CD4-positive, alpha-beta T cell (primary cell): ENCODE results near the gene MCCC2. TPM values are rescaled to one million over a fixed set of nuclear protein-coding genes. Genes with fewer than 3 reads are reported as not detected.

Experiments
- ATAC-seq: fragments of 200-7000 bp; cut with Tn5 transposase; one replicate; pipeline ENCODE4 v1.10.0; 2022; ENCODE audit warnings: mild to moderate bottlenecking; ENCODE audit not compliant: poor library complexity
- CTCF ChIA-PET: fragments of 350-600 bp; sonication (Branson Sonifier 250); formaldehyde crosslinking; loops from one replicate; lab custom pipeline; 2021; ENCODE audit warnings: antibody characterized with exemption, inconsistent platforms; lab: Charles Lee
- POLR2A ChIA-PET: fragments of 350-600 bp; sonication (Branson Sonifier 250); formaldehyde crosslinking; loops from one replicate; lab custom pipeline; 2021; ENCODE audit warnings: antibody characterized with exemption, inconsistent platforms; lab: Charles Lee
- DNase-seq, 14 experiments: peaks; one replicate each; pipeline ENCODE4 v3.0.0-alpha.2; 2013 to 2020; ENCODE audit warnings: mixed read lengths in 2 of 14
- H3K27ac ChIP-seq, 2 donors: one replicate each; pipeline versions ENCODE4 v1.5.1 to v1.7.0; 2013; ENCODE audit warnings: low read length in 2 of 2, low read depth in 1 of 2, mild to moderate bottlenecking in 1 of 2
- H3K27me3 ChIP-seq, 2 experiments: 1 replicate in 1 of 2; 2 replicates in 1 of 2; pipeline versions ENCODE4 v1.6.1 to v1.7.0; 2013; ENCODE audit warnings: low read length in 2 of 2, control low read depth in 1 of 2, mild to moderate bottlenecking in 1 of 2, moderate library complexity in 1 of 2; ENCODE audit not compliant: insufficient read depth in 2 of 2, control insufficient read depth in 1 of 2
- H3K36me3 ChIP-seq: one replicate; pipeline ENCODE4 v1.6.1; 2013; ENCODE audit warnings: low read length, control low read depth; ENCODE audit not compliant: insufficient read depth
- H3K4me1 ChIP-seq: one replicate; pipeline ENCODE4 v1.6.1; 2013; ENCODE audit warnings: low read length, control low read depth; ENCODE audit not compliant: insufficient read depth
- H3K4me3 ChIP-seq: one replicate; pipeline ENCODE4 v1.5.1; 2013; ENCODE audit warnings: mild to moderate bottlenecking, low read length, moderate library complexity
- H3K9me3 ChIP-seq, 2 experiments: 1 replicate in 1 of 2; 2 replicates in 1 of 2; pipeline versions ENCODE4 v1.6.1 to v1.7.0; 2013; ENCODE audit warnings: low read length in 2 of 2, mild to moderate bottlenecking in 2 of 2, control low read depth in 1 of 2, moderate library complexity in 1 of 2; ENCODE audit not compliant: control insufficient read depth in 1 of 2, insufficient read depth in 1 of 2
- H3K27ac Mint-ChIP-seq: one replicate; pipeline ENCODE4 v1.8.0; 2020; ENCODE audit warnings: mixed read lengths
- H3K27me3 Mint-ChIP-seq: one replicate; pipeline ENCODE4 v1.8.0; 2021; ENCODE audit warnings: mixed read lengths
- H3K36me3 Mint-ChIP-seq: one replicate; pipeline ENCODE4 v1.8.0; 2021; ENCODE audit warnings: low read depth, mixed read lengths
- H3K4me1 Mint-ChIP-seq: one replicate; pipeline ENCODE4 v1.8.0; 2021; ENCODE audit warnings: low read depth, mixed read lengths
- H3K4me3 Mint-ChIP-seq: one replicate; pipeline ENCODE4 v1.8.0; 2020; ENCODE audit warnings: mild to moderate bottlenecking, mixed read lengths
- H3K9me3 Mint-ChIP-seq: one replicate; pipeline ENCODE4 v1.8.0; 2020; ENCODE audit warnings: mixed read lengths
- intact Hi-C, 2 experiments: fragments of 100-400 bp; cut with DNase I in 1 of 2; cut with micrococcal nuclease in 1 of 2; formaldehyde crosslinking; loops; one replicate each; pipeline versions ENCODE4 v1.15.1 to v1.9.0; 2023 to 2025; cut with DNase I, micrococcal nuclease
- total RNA-seq, 174 experiments: library from RNA in 2 of 174; stranded (reverse) in 2 of 174; gene quantifications; one replicate each; pipeline ENCODE4 v1.2.3 and lab custom pipeline; 2021 to 2026
- TF ChIP-seq, protein P1 (sequence below): fragments of 200-600 bp; IDR thresholded peaks from one replicate; pipeline ENCODE4 v1.8.0; 2022; ENCODE audit warnings: antibody characterized with exemption, mild to moderate bottlenecking

The MCCC2 gene
- total RNA-seq, 2 experiments from 2014 or later = 16.3 to 18.7 TPM

DNA sequence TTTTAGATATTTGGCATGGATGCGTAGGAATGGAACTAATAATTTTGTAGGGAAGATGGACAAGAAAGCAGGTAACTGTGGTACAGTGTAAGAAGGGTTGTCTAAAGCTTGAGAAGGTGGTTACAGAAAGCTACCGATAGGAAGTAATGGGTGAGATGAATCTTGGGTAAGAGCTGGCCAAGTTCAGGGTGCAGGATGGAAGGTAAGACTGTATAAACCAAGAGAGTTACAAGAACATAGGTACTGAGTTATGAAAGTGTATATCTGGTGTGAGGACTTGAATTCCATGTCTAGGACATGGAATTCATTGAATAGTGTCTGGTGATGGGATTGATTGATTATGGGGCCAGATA lies 1.4 kb downstream of the MCCC2 start:
- ChIA-PET CTCF (interaction anchor here (7.8 kb wide), 1 partner anchor 12 kb away, joined by 55 read pairs; no protein-coding TSS in a partner anchor), POLR2A (interaction anchor here (2.7 kb wide), 1 partner anchor 13 kb away, joined by 28 read pairs; no protein-coding TSS in a partner anchor)
- Histone ChIP-seq H3K9me3 (no peaks in the 10 kb centered on the region), H3K27me3 (no peaks in the 10 kb centered on the region), H3K36me3 (peaks cover 2% of the 10 kb centered on the region), H3K4me3 (peak overlapping the region; percentile 89), H3K4me1 (peaks cover 33% of the 10 kb centered on the region), H3K27ac (no peak overlapping the region)
- Mint-ChIP-seq H3K4me3 (peak overlapping the region; percentile 98), H3K4me1 (peaks cover 51% of the 10 kb centered on the region), H3K9me3 (no peaks in the 10 kb centered on the region), H3K27me3 (no peaks in the 10 kb centered on the region), H3K27ac (peak overlapping the region; percentile 21), H3K36me3 (peaks cover 5% of the 10 kb centered on the region)
- TF ChIP-seq, protein P1, sequence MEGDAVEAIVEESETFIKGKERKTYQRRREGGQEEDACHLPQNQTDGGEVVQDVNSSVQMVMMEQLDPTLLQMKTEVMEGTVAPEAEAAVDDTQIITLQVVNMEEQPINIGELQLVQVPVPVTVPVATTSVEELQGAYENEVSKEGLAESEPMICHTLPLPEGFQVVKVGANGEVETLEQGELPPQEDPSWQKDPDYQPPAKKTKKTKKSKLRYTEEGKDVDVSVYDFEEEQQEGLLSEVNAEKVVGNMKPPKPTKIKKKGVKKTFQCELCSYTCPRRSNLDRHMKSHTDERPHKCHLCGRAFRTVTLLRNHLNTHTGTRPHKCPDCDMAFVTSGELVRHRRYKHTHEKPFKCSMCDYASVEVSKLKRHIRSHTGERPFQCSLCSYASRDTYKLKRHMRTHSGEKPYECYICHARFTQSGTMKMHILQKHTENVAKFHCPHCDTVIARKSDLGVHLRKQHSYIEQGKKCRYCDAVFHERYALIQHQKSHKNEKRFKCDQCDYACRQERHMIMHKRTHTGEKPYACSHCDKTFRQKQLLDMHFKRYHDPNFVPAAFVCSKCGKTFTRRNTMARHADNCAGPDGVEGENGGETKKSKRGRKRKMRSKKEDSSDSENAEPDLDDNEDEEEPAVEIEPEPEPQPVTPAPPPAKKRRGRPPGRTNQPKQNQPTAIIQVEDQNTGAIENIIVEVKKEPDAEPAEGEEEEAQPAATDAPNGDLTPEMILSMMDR = no peak
- ATAC-seq = no peak
- DNase-seq = no peak
- intact Hi-C loops = loop anchor here in 1 of 2 experiments (5.0 to 10.0 kb wide), 2 partner anchors 131 to 716 kb away; partner anchors contain the start of gene BDP1

DNA sequence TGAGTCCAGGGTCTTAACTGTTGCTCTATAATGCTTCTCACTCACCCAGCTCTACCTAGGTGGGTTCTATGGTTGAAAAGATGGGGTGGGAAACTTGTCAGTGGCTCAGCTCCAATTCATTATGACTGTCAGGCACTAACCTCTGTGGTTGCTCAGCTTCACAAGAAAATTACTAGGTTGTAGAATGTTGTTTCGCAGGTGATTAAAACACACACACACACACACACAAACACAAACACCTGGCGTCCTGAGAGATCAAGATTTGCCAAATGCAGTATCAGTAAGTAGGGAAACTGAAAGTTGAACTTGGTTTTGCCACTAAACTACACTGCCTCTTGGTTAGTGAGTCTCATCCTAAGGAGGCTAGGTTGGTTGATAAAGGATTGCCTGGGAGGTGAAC lies 2.8 kb downstream of the MCCC2 start:
- ATAC-seq = no peak
- Mint-ChIP-seq H3K36me3 (peaks cover 5% of the 10 kb centered on the region), H3K9me3 (no peaks in the 10 kb centered on the region), H3K4me3 (peak overlapping the region; percentile 45), H3K27ac (no peak overlapping the region), H3K4me1 (peaks cover 51% of the 10 kb centered on the region), H3K27me3 (no peaks in the 10 kb centered on the region)
- H3K27me3 ChIP-seq = no peaks in the 10 kb centered on the region
- DNase-seq = no peak
- intact Hi-C loops = loop anchor here (5.0 to 10.0 kb wide), 3 partner anchors 45 to 715 kb away; partner anchors contain the start of gene BDP1 (in 1 of the 2)
- H3K27ac ChIP-seq = no peak overlapping the region
- H3K4me1 ChIP-seq = peaks cover 33% of the 10 kb centered on the region
- TF ChIP-seq, protein P1 = no peak
- no peak overlapping the region for H3K4me3 ChIP-seq
- H3K36me3 ChIP-seq = peaks cover 11% of the 10 kb centered on the region
- ChIA-PET POLR2A (interaction anchor here (0.7 kb wide), 1 partner anchor 57 kb away, joined by 3 read pairs; no protein-coding TSS in a partner anchor), CTCF (interaction anchor here (7.8 kb wide), 1 partner anchor 11 kb away, joined by 55 read pairs; no protein-coding TSS in a partner anchor)
- no peaks in the 10 kb centered on the region for H3K9me3 ChIP-seq

DNA sequence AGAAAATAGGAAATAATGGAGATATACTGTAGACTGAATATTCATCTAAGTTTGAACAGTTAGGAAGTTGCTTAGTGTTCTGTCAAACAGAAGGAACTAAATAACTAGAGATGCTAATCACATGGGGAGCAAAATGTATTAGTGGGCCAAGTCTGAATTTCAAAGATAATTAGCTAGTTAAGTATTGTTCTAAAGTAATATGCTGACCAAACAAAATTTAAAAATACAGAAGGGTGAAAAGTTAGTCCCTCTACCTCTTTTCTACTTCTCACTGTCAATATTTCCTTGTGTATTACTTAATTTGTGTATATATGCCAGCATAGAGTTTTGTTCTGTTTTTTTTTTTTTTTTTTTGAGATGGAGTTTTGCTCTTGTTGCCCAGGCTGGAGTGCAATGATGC lies 4.0 kb downstream of the MCCC2 start:
- H3K27ac ChIP-seq = no peak overlapping the region
- ATAC-seq (no peak), DNase-seq (no peak)
- no peak overlapping the region for H3K4me3 ChIP-seq
- H3K27me3 Mint-ChIP-seq = no peaks in the 10 kb centered on the region
- peaks cover 12% of the 10 kb centered on the region for H3K36me3 ChIP-seq
- TF ChIP-seq, protein P1 = no peak
- no peak overlapping the region for H3K27ac Mint-ChIP-seq
- H3K27me3 ChIP-seq = no peaks in the 10 kb centered on the region
- peaks cover 51% of the 10 kb centered on the region for H3K4me1 Mint-ChIP-seq
- peaks cover 33% of the 10 kb centered on the region for H3K4me1 ChIP-seq
- H3K36me3 Mint-ChIP-seq = peaks cover 14% of the 10 kb centered on the region
- POLR2A ChIA-PET = no interaction called here
- CTCF ChIA-PET = interaction anchor here (7.8 kb wide), 1 partner anchor 10 kb away, joined by 55 read pairs; no protein-coding TSS in a partner anchor
- H3K4me3 Mint-ChIP-seq = peak overlapping the region; percentile 14
- no peaks in the 10 kb centered on the region for H3K9me3 ChIP-seq
- no peaks in the 10 kb centered on the region for H3K9me3 Mint-ChIP-seq
- intact Hi-C loops = loop anchor here in 1 of 2 experiments (10.0 kb wide), 1 partner anchor 46 kb away; no protein-coding TSS in a partner anchor
